Hepatocyte (in vitro differentiated cells): Measurements from ENCODE around the gene TMEM39A.

Experiments
- CTCF ChIP-seq: fragments of 200-600 bp; sonication (generic); IDR thresholded peaks from 2 replicates; pipeline ENCODE4 v1.5.1; 2016; ENCODE audit warnings: antibody characterized with exemption, mild to moderate bottlenecking; ENCODE audit not compliant: poor library complexity
- EZH2phosphoT487 ChIP-seq: fragments of 200-600 bp; sonication (generic); IDR thresholded peaks from one replicate; pipeline ENCODE4 v1.6.1; 2018; ENCODE audit warnings: antibody characterized with exemption, mild to moderate bottlenecking, low read depth, moderate library complexity; ENCODE audit not compliant: unreplicated experiment, severe bottlenecking

GRCh38 chr3:119494597-119494996, 31.2 kb upstream of the TMEM39A start:
- TF ChIP-seq CTCF: no peak
- TF ChIP-seq EZH2phosphoT487: no peak
